Gastroesophageal sphincter (tissue), 4 donors: ENCODE results near the gene IFT74. TPM values are rescaled to one million over a fixed set of nuclear protein-coding genes. Genes with fewer than 3 reads are reported as not detected.

ENCODE experiments used
- ATAC-seq: fragments of 150-250 bp; one replicate; pipeline ENCODE4 v1.9.1; 2016; ENCODE audit warnings: mild to moderate bottlenecking, moderate library complexity
- H3K27ac ChIP-seq, 4 donors: fragments of 200-600 bp; sonication (generic) in 3 of 4; 1 replicate in 3 of 4; 2 replicates in 1 of 4; pipeline ENCODE4 v1.5.1; 2016 to 2019
- H3K27me3 ChIP-seq: fragments of 200-600 bp; sonication (generic); one replicate; pipeline ENCODE4 v1.5.1; 2019
- H3K36me3 ChIP-seq, 2 donors: fragments of 200-600 bp; sonication (generic); one replicate each; pipeline ENCODE4 v1.5.1; 2019; ENCODE audit warnings: control low read depth in 1 of 2
- H3K4me1 ChIP-seq, 3 donors: fragments of 200-600 bp; sonication (generic); 1 replicate in 2 of 3; 2 replicates in 1 of 3; pipeline ENCODE4 v1.5.1; 2016 to 2019; ENCODE audit warnings: control low read depth in 2 of 3
- H3K4me3 ChIP-seq, 2 donors: fragments of 200-600 bp; sonication (generic); one replicate each; pipeline ENCODE4 v1.5.1; 2019; ENCODE audit warnings: mild to moderate bottlenecking in 1 of 2, moderate library complexity in 1 of 2
- H3K9me3 ChIP-seq, 3 donors: fragments of 200-600 bp; sonication (generic); one replicate each; pipeline ENCODE4 v1.5.1; 2017 to 2019; ENCODE audit warnings: control low read depth in 2 of 3
- EP300 ChIP-seq: sonication (generic); formaldehyde crosslinking; IDR thresholded peaks from one replicate; pipeline ENCODE4 v1.6.1; 2017; ENCODE audit warnings: antibody characterized with exemption, mild to moderate bottlenecking
- POLR2A ChIP-seq, 2 donors: fragments of 450-650 bp; IDR thresholded peaks; one replicate each; pipeline ENCODE4 v1.6.1; 2017; ENCODE audit warnings: antibody characterized with exemption in 2 of 2, mild to moderate bottlenecking in 2 of 2, moderate library complexity in 1 of 2
- POLR2AphosphoS5 ChIP-seq: sonication (generic); formaldehyde crosslinking; IDR thresholded peaks from one replicate; pipeline ENCODE4 v1.6.1; 2017; ENCODE audit warnings: antibody characterized with exemption
- WGBS, 2 donors: methylation state at CpG; one replicate each; pipeline ENCODE4 v1.1.5; 2018; ENCODE audit warnings: low coverage in 1 of 2; 5-methylcytosine and 5-hydroxymethylcytosine counted together
- total RNA-seq, 4 donors: library from RNA; depleted of rRNA; stranded (reverse); fragments of >200 nt; gene quantifications; one replicate each; pipeline ENCODE4 v1.1.0, GENCODE V29; 2016
- TF ChIP-seq, protein P1 (sequence below), 4 experiments: fragments of 200-600 bp in 2 of 4; fragments of 450-650 bp in 2 of 4; sonication (generic) in 1 of 4; IDR thresholded peaks; one replicate each; pipeline ENCODE4 v1.5.1; 2017 to 2019; ENCODE audit warnings: antibody characterized with exemption in 4 of 4, mild to moderate bottlenecking in 2 of 4, moderate library complexity in 2 of 4

IFT74 gene
- total RNA-seq, 4 donors from 2014 or later, result 16.7 to 28.0 (median 19.2) TPM

DNA sequence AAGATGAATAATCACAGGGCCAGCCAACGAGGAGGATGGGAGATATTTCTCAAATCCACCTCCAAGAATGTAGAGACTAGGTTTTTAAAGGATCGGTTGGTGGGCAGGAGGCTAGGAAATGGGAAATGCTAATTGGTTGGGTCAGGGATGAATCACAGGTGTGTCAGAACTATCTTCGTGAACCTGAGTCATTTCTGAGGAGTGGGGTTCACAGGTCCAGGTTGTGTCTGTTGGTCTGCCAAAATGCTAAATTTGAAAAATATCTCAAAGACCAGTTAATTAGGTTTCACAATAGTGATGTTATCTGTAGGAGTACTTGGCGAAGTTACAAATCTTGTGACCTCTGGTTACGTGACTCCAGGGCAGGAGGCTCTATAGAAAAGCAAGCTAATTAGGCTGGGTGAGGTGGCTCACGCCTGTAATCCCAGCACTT lies 6.6 kb upstream of the IFT74 start:
- Histone ChIP-seq H3K27me3 (no peaks in the 10 kb centered on the region), H3K27ac (no peak overlapping the region), H3K36me3 (no peaks in the 10 kb centered on the region), H3K9me3 (no peaks in the 10 kb centered on the region), H3K4me1 (peaks cover 6 to 24% (median 13%) of the 10 kb centered on the region in 3 donors), H3K4me3 (no peak overlapping the region)
- WGBS, 2 donors, result 66 to 81% methylated on average over 4 to 5 of the region's 6 CpGs
- no peak for ATAC-seq
- TF ChIP-seq POLR2A (IDR thresholded peaks at IDR 0.05), result no peak
- TF ChIP-seq POLR2AphosphoS5, result no peak
- TF ChIP-seq EP300, result no peak
- TF ChIP-seq, protein P1, sequence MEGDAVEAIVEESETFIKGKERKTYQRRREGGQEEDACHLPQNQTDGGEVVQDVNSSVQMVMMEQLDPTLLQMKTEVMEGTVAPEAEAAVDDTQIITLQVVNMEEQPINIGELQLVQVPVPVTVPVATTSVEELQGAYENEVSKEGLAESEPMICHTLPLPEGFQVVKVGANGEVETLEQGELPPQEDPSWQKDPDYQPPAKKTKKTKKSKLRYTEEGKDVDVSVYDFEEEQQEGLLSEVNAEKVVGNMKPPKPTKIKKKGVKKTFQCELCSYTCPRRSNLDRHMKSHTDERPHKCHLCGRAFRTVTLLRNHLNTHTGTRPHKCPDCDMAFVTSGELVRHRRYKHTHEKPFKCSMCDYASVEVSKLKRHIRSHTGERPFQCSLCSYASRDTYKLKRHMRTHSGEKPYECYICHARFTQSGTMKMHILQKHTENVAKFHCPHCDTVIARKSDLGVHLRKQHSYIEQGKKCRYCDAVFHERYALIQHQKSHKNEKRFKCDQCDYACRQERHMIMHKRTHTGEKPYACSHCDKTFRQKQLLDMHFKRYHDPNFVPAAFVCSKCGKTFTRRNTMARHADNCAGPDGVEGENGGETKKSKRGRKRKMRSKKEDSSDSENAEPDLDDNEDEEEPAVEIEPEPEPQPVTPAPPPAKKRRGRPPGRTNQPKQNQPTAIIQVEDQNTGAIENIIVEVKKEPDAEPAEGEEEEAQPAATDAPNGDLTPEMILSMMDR (IDR thresholded peaks at IDR 0.05), result no peak

DNA sequence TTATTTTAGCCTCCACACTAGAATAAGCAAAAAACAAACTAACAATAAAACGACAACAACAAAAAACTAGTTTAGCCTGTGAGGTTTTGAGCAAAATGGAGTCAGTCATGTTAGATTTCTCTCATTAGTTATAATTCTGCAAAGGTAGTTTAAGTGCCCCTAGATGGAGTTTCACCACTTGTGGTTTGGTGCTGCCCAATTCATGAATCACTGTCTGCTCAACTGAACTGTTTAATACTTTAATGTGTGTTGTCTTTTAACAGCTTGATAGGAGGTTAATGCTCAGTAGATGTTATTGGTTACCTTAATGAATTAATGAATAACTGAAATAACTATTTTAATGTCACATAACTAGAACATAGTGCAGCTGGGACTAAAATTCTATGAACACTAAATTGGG lies 5.7 kb upstream of the IFT74 start:
- no peaks in the 10 kb centered on the region for H3K9me3 ChIP-seq
- H3K4me3 ChIP-seq, result no peak overlapping the region
- no peaks in the 10 kb centered on the region for H3K36me3 ChIP-seq
- no peak for TF ChIP-seq POLR2A (IDR thresholded peaks at IDR 0.05)
- TF ChIP-seq, protein P1 (IDR thresholded peaks at IDR 0.05), result no peak
- no peak for TF ChIP-seq POLR2AphosphoS5
- TF ChIP-seq EP300, result no peak
- H3K27ac ChIP-seq, result no peak overlapping the region
- ATAC-seq, result no peak
- H3K4me1 ChIP-seq, result peaks cover 7 to 23% (median 12%) of the 10 kb centered on the region in 3 donors
- H3K27me3 ChIP-seq, result no peaks in the 10 kb centered on the region
- WGBS, 2 donors, result 94 to 100% methylated on average over 1 of the region's 1 CpG

DNA sequence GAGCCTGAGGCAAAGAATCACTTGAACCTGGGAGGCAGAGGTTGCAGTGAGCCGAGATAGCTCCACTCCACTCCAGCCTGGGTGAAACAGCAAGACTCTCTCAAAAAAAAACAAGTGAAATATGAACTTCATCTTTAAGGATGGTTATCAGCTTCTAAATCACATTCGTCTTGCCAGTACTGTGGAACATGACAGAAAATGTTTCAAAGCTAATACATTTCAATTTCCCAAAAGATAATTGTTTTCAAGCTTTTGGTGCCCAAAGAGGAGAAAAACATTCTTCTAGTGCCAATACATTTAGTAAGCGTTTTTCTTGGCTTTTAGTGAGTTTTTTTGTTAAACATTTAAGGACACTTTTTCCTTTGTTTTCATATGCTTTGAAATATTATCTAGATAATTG lies 4.4 kb upstream of the IFT74 start:
- Histone ChIP-seq H3K36me3 (no peaks in the 10 kb centered on the region), H3K27ac (no peak overlapping the region), H3K9me3 (no peaks in the 10 kb centered on the region), H3K4me1 (peaks cover 3 to 18% (median 6%) of the 10 kb centered on the region in 3 donors), H3K27me3 (no peaks in the 10 kb centered on the region), H3K4me3 (no peak overlapping the region)
- ATAC-seq, result no peak
- WGBS, 2 donors, result 77 to 86% methylated on average over 2 to 3 of the region's 3 CpGs
- TF ChIP-seq POLR2A (IDR thresholded peaks at IDR 0.05) (no peak), EP300 (no peak), POLR2AphosphoS5 (no peak)
- TF ChIP-seq, protein P1 (IDR thresholded peaks at IDR 0.05), result no peak

DNA sequence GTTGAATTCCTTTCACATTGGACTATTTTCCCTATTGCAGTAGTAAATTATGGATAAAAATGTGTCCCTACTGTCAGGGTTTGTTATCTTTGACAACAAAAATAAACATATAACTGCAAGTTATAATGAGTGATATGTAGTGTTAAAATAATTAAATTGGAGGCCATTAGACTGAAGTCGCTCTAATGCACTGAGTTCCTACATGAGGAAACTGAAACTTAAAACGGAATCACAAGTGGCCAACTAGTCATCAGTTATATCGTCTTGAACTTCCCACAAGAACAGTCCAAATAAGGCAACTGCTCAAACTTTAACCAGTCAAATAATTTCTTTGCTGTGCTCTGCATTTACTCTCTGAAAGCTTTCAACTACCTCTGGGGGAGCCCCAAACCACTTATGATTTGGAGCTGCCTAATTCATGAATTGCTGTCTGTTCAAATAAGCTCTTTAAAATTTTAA lies 2.1 kb upstream of the IFT74 start:
- Histone ChIP-seq H3K4me3 (no peak overlapping the region), H3K27me3 (no peaks in the 10 kb centered on the region), H3K36me3 (no peaks in the 10 kb centered on the region), H3K9me3 (no peaks in the 10 kb centered on the region), H3K27ac (no peak overlapping the region), H3K4me1 (peaks cover 3 to 21% (median 5%) of the 10 kb centered on the region in 3 donors)
- TF ChIP-seq EP300 (no peak), POLR2A (IDR thresholded peaks at IDR 0.05) (no peak), POLR2AphosphoS5 (no peak)
- TF ChIP-seq, protein P1 (IDR thresholded peaks at IDR 0.05), result no peak
- no peak for ATAC-seq
- WGBS, 2 donors, result 59 to 64% methylated on average over 3 of the region's 3 CpGs

DNA sequence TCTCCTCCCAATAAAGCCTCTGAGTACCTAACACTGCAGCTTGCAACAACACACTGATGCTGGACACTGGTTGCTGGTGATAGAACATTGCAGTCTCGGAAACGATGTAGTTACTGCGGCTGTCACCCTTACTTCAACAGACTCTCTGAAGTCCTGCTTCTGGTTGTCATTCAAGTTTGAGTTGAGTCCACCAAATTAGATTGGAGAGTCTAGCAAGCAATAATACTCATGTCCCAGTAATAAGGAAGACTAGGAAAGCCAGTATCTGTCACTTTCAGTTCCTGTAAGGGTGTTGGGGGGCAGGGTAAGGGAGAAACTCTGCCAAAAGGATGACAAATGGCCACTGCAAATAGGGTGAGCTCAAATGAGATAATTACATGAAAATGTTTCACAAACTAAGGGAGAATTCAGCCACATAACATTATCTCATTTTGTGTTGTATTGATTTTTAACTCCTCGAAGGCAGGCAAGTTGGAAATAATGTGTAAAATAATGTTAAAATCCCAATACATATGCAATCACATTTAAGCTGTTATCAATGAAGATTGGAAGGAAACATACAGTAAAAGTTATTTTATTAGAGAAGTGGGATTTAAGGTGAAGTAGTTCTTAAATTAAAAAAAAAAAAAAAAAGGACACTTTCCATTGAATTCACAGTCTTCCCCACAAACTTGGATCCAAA lies 849 bp upstream of the IFT74 start:
- Histone ChIP-seq H3K27me3 (no peaks in the 10 kb centered on the region), H3K27ac (peak overlapping the region; percentile 86 to 97 (median 92)), H3K36me3 (no peaks in the 10 kb centered on the region), H3K4me3 (peak overlapping the region; percentile 60 to 66), H3K4me1 (peaks cover 3 to 21% (median 5%) of the 10 kb centered on the region in 3 donors), H3K9me3 (no peaks in the 10 kb centered on the region)
- whole genome bisulfite sequencing, 2 donors, result 34 to 48% methylated on average over 3 to 4 of the region's 4 CpGs
- peak; percentile 28 for TF ChIP-seq POLR2AphosphoS5
- TF ChIP-seq, protein P1 (IDR thresholded peaks at IDR 0.05), result no peak
- no peak for TF ChIP-seq EP300
- no peak for TF ChIP-seq POLR2A (IDR thresholded peaks at IDR 0.05)
- no peak for ATAC-seq
